Kidney glomerular epithelial cell (primary cell): ENCODE results near the gene PCDHB2.
"Not testable (repeated sequence)": the region's sequence is repeated elsewhere in the genome, so short reads cannot be mapped to it uniquely, and the experiment has no call there.

Experiments
- DNase-seq: peaks from one replicate; lab custom pipeline; 2025; lab: John Stamatoyannopoulos, UW

PCDHB2 gene

GRCh38 chr5:141094481-141095262 is at the start of gene PCDHB2:
Gene PCDHB2 (plus strand): TSS chr5:141094615. CDS start chr5:141094791, 176 bp downstream.
- peak; percentile 52 for DNase-seq

GRCh38 chr5:141050622-141051520 is 43.5 kb upstream of the PCDHB2 start, which contains the start of gene PCDHB1:
Gene PCDHB1 (plus strand): TSS chr5:141051374. CDS start chr5:141051471, 97 bp downstream.
- DNase-seq, result peak; percentile 52

GRCh38 chr5:141051521-141051866 is 42.9 kb upstream of the PCDHB2 start:
- DNase-seq, result no peak

GRCh38 chr5:141077826-141078225 is 16.6 kb upstream of the PCDHB2 start:
- no peak for DNase-seq

- no peak for DNase-seq
Observed at GRCh38 chr5:141082228-141082627, 12.2 kb upstream of the PCDHB2 start.

- DNase-seq, result peak; percentile 66
Observed at GRCh38 chr5:141084487-141084989, 9.9 kb upstream of the PCDHB2 start.

- DNase-seq, result no peak
Observed at GRCh38 chr5:141095263-141095641, 837 bp downstream of the PCDHB2 start.

- not testable (repeated sequence) for DNase-seq
Observed at GRCh38 chr5:141096181-141096580, 1.8 kb downstream of the PCDHB2 start.

GRCh38 chr5:141096586-141096985 is 2.2 kb downstream of the PCDHB2 start:
- not testable (repeated sequence) for DNase-seq

- DNase-seq, result peak; percentile 9
Observed at GRCh38 chr5:141100243-141100805, 5.9 kb downstream of the PCDHB2 start, which contains the start of gene PCDHB3. Gene PCDHB3 (plus strand): TSS chr5:141100473. CDS start chr5:141100650, 177 bp downstream.

- no peak for DNase-seq
Observed at GRCh38 chr5:141101059-141101458, 6.6 kb downstream of the PCDHB2 start.

- DNase-seq, result not testable (repeated sequence)
Observed at GRCh38 chr5:141102070-141102469, 7.7 kb downstream of the PCDHB2 start.

GRCh38 chr5:141102471-141102870 is 8.1 kb downstream of the PCDHB2 start:
- DNase-seq, result not testable (repeated sequence)

- DNase-seq, result no peak
Observed at GRCh38 chr5:141105350-141105749, 10.9 kb downstream of the PCDHB2 start.

- no peak for DNase-seq
Observed at GRCh38 chr5:141119250-141119649, 24.8 kb downstream of the PCDHB2 start.

GRCh38 chr5:141121563-141121962 is 27.1 kb downstream of the PCDHB2 start, which contains the start of gene PCDHB4:
Gene PCDHB4 (plus strand): TSS chr5:141121818. CDS start chr5:141121999, 181 bp downstream.
- DNase-seq, result no peak

GRCh38 chr5:141121985-141122384 is 27.6 kb downstream of the PCDHB2 start:
- DNase-seq, result no peak

GRCh38 chr5:141123396-141124135 is 29.2 kb downstream of the PCDHB2 start:
- not testable (repeated sequence) for DNase-seq

- no peak for DNase-seq
Observed at GRCh38 chr5:141127305-141127704, 32.9 kb downstream of the PCDHB2 start.

GRCh38 chr5:141135030-141135717 is 40.8 kb downstream of the PCDHB2 start, which contains the start of gene PCDHB5:
Gene PCDHB5 (plus strand): TSS chr5:141135206. CDS start chr5:141135435, 229 bp downstream.
- DNase-seq, result no peak
